GM12878 (cell line): ENCODE measurements around the gene CHCHD6. TPM values are rescaled to one million over a fixed set of nuclear protein-coding genes. Genes with fewer than 3 reads are reported as not detected.

Experiments
- ATAC-seq: fragments of 200-7000 bp; cut with Tn5 transposase; 3 replicates; pipeline ENCODE4 v1.9.1; 2020; ENCODE audit warnings: mild to moderate bottlenecking, moderate library complexity
- BruUV-seq: library from RNA; stranded (reverse); fragments of 400-500 nt; replicated peaks from 2 replicates; lab custom pipeline; 2021; lab: Mats Ljungman, UMichigan
- CTCF ChIA-PET: fragments of 300-600 bp; sonication (Branson Sonifier 250); formaldehyde crosslinking; extraction: SDS; loops from one replicate; lab custom pipeline; 2021; ENCODE audit warnings: inconsistent platforms; lab: Yijun Ruan, JAX
- POLR2A ChIA-PET: fragments of 350-600 bp; formaldehyde crosslinking; extraction: SDS; loops from one replicate; lab custom pipeline; 2021; ENCODE audit warnings: inconsistent platforms; lab: Charles Lee
- RAD21 ChIA-PET: fragments of 300-600 bp; sonication (Branson Sonifier 250); formaldehyde crosslinking; loops from one replicate; lab custom pipeline; 2023; ENCODE audit warnings: antibody characterized with exemption; ENCODE audit not compliant: unreplicated experiment; lab: Charles Lee
- SMC1A ChIA-PET: fragments of 300-600 bp; sonication (Branson Sonifier 250); formaldehyde crosslinking; loops from one replicate; lab custom pipeline; 2023; ENCODE audit not compliant: unreplicated experiment, uncharacterized antibody; lab: Charles Lee
- DNase-seq: peaks from one replicate; pipeline ENCODE4 v3.0.0-alpha.2; 2011; ENCODE audit warnings: low read depth, low spot score
- FAIRE-seq: peaks from 3 replicates; lab custom pipeline; 2011; peaks lifted over from hg19 to GRCh38; lab: Jason Lieb, UNC
- H2AFZ ChIP-seq: 2 replicates; pipeline ENCODE4 v1.6.0; 2011; ENCODE audit warnings: low read depth, low read length, control low read depth; ENCODE audit not compliant: control insufficient read depth
- H3K27ac ChIP-seq: 2 replicates; pipeline ENCODE4 v1.5.1; 2011; ENCODE audit warnings: control low read depth; ENCODE audit not compliant: control insufficient read depth, insufficient read depth
- H3K27me3 ChIP-seq, 2 experiments: replicated peaks in 1 of 2; 2 replicates each; pipeline versions ENCODE4 v1.6.0 to v1.6.1; 2011; ENCODE audit warnings: low read length in 1 of 2; ENCODE audit not compliant: control insufficient read depth in 2 of 2, insufficient read depth in 2 of 2
- H3K36me3 ChIP-seq, 2 experiments: 2 replicates each; pipeline ENCODE4 v1.5.1; 2011; ENCODE audit warnings: low read length in 1 of 2; ENCODE audit not compliant: control insufficient read depth in 2 of 2, insufficient read depth in 2 of 2
- H3K4me1 ChIP-seq: 2 replicates; pipeline ENCODE4 v1.6.1; 2011; ENCODE audit warnings: mild to moderate bottlenecking, low read length, moderate library complexity, mixed read lengths; ENCODE audit not compliant: control insufficient read depth, insufficient read depth
- H3K4me2 ChIP-seq: 2 replicates; pipeline ENCODE4 v1.6.0; 2011; ENCODE audit warnings: control low read depth; ENCODE audit not compliant: control insufficient read depth, insufficient read depth
- H3K4me3 ChIP-seq: fragments of 200-600 bp; sonication (generic); 2 replicates; pipeline ENCODE4 v1.5.1; 2016
- H3K79me2 ChIP-seq: 2 replicates; pipeline ENCODE4 v1.6.0; 2011; ENCODE audit warnings: low read length; ENCODE audit not compliant: control insufficient read depth, insufficient read depth
- H3K9ac ChIP-seq: 2 replicates; pipeline ENCODE4 v1.8.0; 2011; ENCODE audit warnings: low read length, control low read depth, mixed read lengths; ENCODE audit not compliant: control insufficient read depth, insufficient read depth
- H3K9me3 ChIP-seq: replicated peaks from 3 replicates; pipeline ENCODE4 v1.5.1; 2011; ENCODE audit warnings: mild to moderate bottlenecking, low read length; ENCODE audit not compliant: control insufficient read depth, insufficient read depth
- H4K20me1 ChIP-seq: 2 replicates; pipeline ENCODE4 v1.6.0; 2011; ENCODE audit not compliant: control insufficient read depth, insufficient read depth
- BCL11A ChIP-seq: IDR thresholded peaks from 2 replicates; pipeline ENCODE4 v1.6.1; 2011; ENCODE audit warnings: low read depth, low read length
- EGR1 ChIP-seq, 2 experiments: IDR thresholded peaks; 1 replicate in 1 of 2; 2 replicates in 1 of 2; pipeline ENCODE4 v1.6.1; 2011 to 2012; ENCODE audit warnings: low read depth in 2 of 2, low read length in 2 of 2, borderline replicate concordance in 1 of 2, mild to moderate bottlenecking in 1 of 2, moderate library complexity in 1 of 2
- GATAD2B ChIP-seq: fragments of 450-650 bp; conservative IDR thresholded peaks from 2 replicates; pipeline ENCODE4 v1.6.1; 2017; ENCODE audit warnings: low read depth, mild to moderate bottlenecking, moderate library complexity
- IRF4 ChIP-seq: IDR thresholded peaks from 2 replicates; pipeline ENCODE4 v1.6.1; 2011; ENCODE audit warnings: low read depth, low read length
- LARP7 ChIP-seq: fragments of 450-650 bp; IDR thresholded peaks from 2 replicates; pipeline ENCODE4 v1.6.1; 2017; ENCODE audit warnings: mild to moderate bottlenecking
- MTA3 ChIP-seq: IDR thresholded peaks from 2 replicates; pipeline ENCODE4 v1.6.1; 2012; ENCODE audit warnings: low read length, inconsistent platforms, borderline replicate concordance
- SMAD5 ChIP-seq: IDR thresholded peaks from 2 replicates; pipeline ENCODE4 v1.6.1; 2016; ENCODE audit warnings: antibody characterized with exemption, low read depth
- SMC3 ChIP-seq: IDR thresholded peaks from 2 replicates; pipeline ENCODE4 v1.6.1; 2011; ENCODE audit warnings: low read length, improper control_type of control experiment, borderline replicate concordance
- STAT3 ChIP-seq: IDR thresholded peaks from 2 replicates; pipeline ENCODE4 v1.6.1; 2011; ENCODE audit warnings: low read depth, low read length, improper control_type of control experiment
- SUPT20H ChIP-seq: IDR thresholded peaks from 2 replicates; pipeline ENCODE4 v1.6.1; 2011; ENCODE audit warnings: low read depth, mild to moderate bottlenecking, low read length, moderate library complexity, borderline replicate concordance; ENCODE audit not compliant: control insufficient read depth
- WGBS: methylation state at CpG from one replicate; pipeline ENCODE4 v1.1.6; 2016; ENCODE audit warnings: low lambda C conversion rate; ENCODE audit not compliant: insufficient replicate concordance, insufficient coverage; ENCODE audit errors: missing lambda C conversion rate; 5-methylcytosine and 5-hydroxymethylcytosine counted together
- in situ Hi-C: fragments of 300-500 bp; cut with MboI; formaldehyde crosslinking; loops from 9 replicates; pipeline ENCODE4 v1.14.3; 2018; ENCODE audit warnings: mixed read lengths
- intact Hi-C: fragments of 100-400 bp; cut with micrococcal nuclease; formaldehyde crosslinking; loops from one replicate; pipeline ENCODE4 v1.14.2; 2022; ENCODE audit not compliant: unreplicated experiment
- polyA plus RNA-seq, 11 experiments: library from polyadenylated mRNA; depleted of rRNA in 4 of 11; unstranded in 6 of 11; stranded (reverse) in 5 of 11; fragments of >200 nt; fragmentation: Nextera tagmentation in 4 of 11; fragmentation: Illumina TruSeq in 1 of 11; extraction: Ambion mirVana in 4 of 11; extraction: Trizol in 1 of 11; gene quantifications; 1 replicate in 1 of 11; 2 replicates in 10 of 11; pipeline versions ENCODE4 v1.2.1 to v1.2.3, GENCODE V29; 2011 to 2016; ENCODE audit warnings: inconsistent platforms in 2 of 11, missing spikeins in 2 of 11, low read depth in 1 of 11
- total RNA-seq, 4 experiments: library from RNA; depleted of rRNA in 3 of 4; stranded (reverse); fragments of >200 nt in 3 of 4; fragmentation: Illumina TruSeq in 1 of 4; extraction: Trizol in 1 of 4; gene quantifications; 2 replicates each; pipeline versions ENCODE4 v1.2.1 to v1.2.3, GENCODE V29; 2013 to 2021
- TF ChIP-seq, protein P1 (sequence below): fragments of 450-650 bp; IDR thresholded peaks from 2 replicates; pipeline ENCODE4 v1.6.1; 2017; ENCODE audit warnings: mild to moderate bottlenecking
- TF ChIP-seq, protein P2 (sequence below): fragments of 450-650 bp; IDR thresholded peaks from 2 replicates; pipeline ENCODE4 v1.6.1; 2017; ENCODE audit warnings: low read depth, mild to moderate bottlenecking, moderate library complexity
- TF ChIP-seq, protein P3 (sequence below): fragments of 450-650 bp; IDR thresholded peaks from 2 replicates; pipeline ENCODE4 v1.6.1; 2017; ENCODE audit warnings: mild to moderate bottlenecking, moderate library complexity

Gene CHCHD6
- total and polyA plus RNA-seq, 10 of the 15 experiments (the other 5 are each of a cell fraction or from before 2014, with no cell fraction given), result 2.7 to 16.7 (median 12.3) TPM

DNA sequence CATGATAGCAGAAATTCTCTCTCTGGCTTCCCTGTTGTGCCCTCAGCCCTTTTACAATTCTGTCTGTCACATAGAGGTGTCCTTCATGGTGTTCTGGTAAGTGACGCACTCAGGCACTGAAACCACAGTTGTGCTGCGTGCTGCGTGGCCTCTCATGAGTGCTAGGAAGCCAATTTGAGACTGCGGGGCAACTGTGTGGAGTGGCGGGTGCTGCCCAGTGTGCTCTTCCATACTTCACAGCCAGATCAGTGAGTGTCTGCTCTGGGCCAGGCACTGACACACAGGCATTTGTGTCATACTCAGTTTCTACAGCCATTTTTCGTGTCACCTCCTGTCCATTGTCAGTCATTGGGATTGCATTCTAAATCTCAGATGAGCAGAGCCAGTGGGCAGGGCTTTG lies 145.7 kb downstream of the CHCHD6 start (continued):
- TF ChIP-seq, protein P1, sequence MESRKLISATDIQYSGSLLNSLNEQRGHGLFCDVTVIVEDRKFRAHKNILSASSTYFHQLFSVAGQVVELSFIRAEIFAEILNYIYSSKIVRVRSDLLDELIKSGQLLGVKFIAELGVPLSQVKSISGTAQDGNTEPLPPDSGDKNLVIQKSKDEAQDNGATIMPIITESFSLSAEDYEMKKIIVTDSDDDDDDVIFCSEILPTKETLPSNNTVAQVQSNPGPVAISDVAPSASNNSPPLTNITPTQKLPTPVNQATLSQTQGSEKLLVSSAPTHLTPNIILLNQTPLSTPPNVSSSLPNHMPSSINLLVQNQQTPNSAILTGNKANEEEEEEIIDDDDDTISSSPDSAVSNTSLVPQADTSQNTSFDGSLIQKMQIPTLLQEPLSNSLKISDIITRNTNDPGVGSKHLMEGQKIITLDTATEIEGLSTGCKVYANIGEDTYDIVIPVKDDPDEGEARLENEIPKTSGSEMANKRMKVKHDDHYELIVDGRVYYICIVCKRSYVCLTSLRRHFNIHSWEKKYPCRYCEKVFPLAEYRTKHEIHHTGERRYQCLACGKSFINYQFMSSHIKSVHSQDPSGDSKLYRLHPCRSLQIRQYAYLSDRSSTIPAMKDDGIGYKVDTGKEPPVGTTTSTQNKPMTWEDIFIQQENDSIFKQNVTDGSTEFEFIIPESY, result no peak
- TF ChIP-seq BCL11A, result no peak
- no peak for TF ChIP-seq SUPT20H
- no peak for TF ChIP-seq EGR1 (IDR thresholded peaks at IDR 0.05; ENCODE audit: borderline replicate concordance in 1 of 2, low read depth in 2 of 2, low read length in 2 of 2)
- TF ChIP-seq STAT3, result no peak
- TF ChIP-seq IRF4, result no peak
- no peak for TF ChIP-seq SMAD5

GRCh38 chr3:126850370-126851085 lies 146.5 kb downstream of the CHCHD6 start:
- no TSS peak for BruUV-seq
- POLR2A ChIA-PET, result no interaction called here
- SMC1A ChIA-PET, result no interaction called here
- TF ChIP-seq LARP7 (no peak), GATAD2B (no peak), MTA3 (no peak), SMC3 (no peak)
- TF ChIP-seq, protein P2, sequence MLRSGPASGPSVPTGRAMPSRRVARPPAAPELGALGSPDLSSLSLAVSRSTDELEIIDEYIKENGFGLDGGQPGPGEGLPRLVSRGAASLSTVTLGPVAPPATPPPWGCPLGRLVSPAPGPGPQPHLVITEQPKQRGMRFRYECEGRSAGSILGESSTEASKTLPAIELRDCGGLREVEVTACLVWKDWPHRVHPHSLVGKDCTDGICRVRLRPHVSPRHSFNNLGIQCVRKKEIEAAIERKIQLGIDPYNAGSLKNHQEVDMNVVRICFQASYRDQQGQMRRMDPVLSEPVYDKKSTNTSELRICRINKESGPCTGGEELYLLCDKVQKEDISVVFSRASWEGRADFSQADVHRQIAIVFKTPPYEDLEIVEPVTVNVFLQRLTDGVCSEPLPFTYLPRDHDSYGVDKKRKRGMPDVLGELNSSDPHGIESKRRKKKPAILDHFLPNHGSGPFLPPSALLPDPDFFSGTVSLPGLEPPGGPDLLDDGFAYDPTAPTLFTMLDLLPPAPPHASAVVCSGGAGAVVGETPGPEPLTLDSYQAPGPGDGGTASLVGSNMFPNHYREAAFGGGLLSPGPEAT, result no peak
- TF ChIP-seq, protein P3, sequence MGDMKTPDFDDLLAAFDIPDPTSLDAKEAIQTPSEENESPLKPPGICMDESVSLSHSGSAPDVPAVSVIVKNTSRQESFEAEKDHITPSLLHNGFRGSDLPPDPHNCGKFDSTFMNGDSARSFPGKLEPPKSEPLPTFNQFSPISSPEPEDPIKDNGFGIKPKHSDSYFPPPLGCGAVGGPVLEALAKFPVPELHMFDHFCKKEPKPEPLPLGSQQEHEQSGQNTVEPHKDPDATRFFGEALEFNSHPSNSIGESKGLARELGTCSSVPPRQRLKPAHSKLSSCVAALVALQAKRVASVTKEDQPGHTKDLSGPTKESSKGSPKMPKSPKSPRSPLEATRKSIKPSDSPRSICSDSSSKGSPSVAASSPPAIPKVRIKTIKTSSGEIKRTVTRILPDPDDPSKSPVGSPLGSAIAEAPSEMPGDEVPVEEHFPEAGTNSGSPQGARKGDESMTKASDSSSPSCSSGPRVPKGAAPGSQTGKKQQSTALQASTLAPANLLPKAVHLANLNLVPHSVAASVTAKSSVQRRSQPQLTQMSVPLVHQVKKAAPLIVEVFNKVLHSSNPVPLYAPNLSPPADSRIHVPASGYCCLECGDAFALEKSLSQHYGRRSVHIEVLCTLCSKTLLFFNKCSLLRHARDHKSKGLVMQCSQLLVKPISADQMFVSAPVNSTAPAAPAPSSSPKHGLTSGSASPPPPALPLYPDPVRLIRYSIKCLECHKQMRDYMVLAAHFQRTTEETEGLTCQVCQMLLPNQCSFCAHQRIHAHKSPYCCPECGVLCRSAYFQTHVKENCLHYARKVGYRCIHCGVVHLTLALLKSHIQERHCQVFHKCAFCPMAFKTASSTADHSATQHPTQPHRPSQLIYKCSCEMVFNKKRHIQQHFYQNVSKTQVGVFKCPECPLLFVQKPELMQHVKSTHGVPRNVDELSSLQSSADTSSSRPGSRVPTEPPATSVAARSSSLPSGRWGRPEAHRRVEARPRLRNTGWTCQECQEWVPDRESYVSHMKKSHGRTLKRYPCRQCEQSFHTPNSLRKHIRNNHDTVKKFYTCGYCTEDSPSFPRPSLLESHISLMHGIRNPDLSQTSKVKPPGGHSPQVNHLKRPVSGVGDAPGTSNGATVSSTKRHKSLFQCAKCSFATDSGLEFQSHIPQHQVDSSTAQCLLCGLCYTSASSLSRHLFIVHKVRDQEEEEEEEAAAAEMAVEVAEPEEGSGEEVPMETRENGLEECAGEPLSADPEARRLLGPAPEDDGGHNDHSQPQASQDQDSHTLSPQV, result no peak

More at GRCh38 chr3:126850370-126851085, 146.5 kb downstream of the CHCHD6 start:
- FAIRE-seq (no peak), DNase-seq (no peak), ATAC-seq (no peak)
- intact Hi-C loops (no loop called here), in situ Hi-C loops (no loop called here)
- Histone ChIP-seq H3K79me2 (no peaks in the 10 kb centered on the region), H3K9ac (no peak overlapping the region), H3K9me3 (no peaks in the 10 kb centered on the region), H3K4me1 (no peaks in the 10 kb centered on the region), H3K4me3 (no peak overlapping the region), H4K20me1 (no peaks in the 10 kb centered on the region), H3K4me2 (no peak overlapping the region), H3K27me3 (no peaks in the 10 kb centered on the region), H3K27ac (no peak overlapping the region), H3K36me3 (no peaks in the 10 kb centered on the region; a peak in 1 of 4 replicates), H2AFZ (no peak overlapping the region)
- WGBS, result 64% methylated on average over 10 of the region's 10 CpGs
- CTCF ChIA-PET, result no interaction called here
- RAD21 ChIA-PET, result no interaction called here
